ENCODE measurements around the gene TTC17. TPM values are rescaled to one million over a fixed set of nuclear protein-coding genes. Genes with fewer than 3 reads are reported as not detected.
"Not testable (repeated sequence)": the region's sequence is repeated elsewhere in the genome, so short reads cannot be mapped to it uniquely, and the experiment has no call there.

The TTC17 gene
- total RNA-seq, 1 experiment from 2014 or later, result 175 TPM

GRCh38 chr11:43397251-43397650 lies 38.5 kb downstream of the TTC17 start:
- TF ChIP-seq EZH2 (IDR thresholded peaks at IDR 0.05; ENCODE audit: borderline replicate concordance, low read depth, low read length, poor library complexity, severe bottlenecking) (no peak), CTCF (conservative IDR thresholded peaks at IDR 0.05; ENCODE audit: low read depth, low read length) (no peak)
- H3K9me3 ChIP-seq (ENCODE audit: low read depth, low read length, poor library complexity, severe bottlenecking), result no peaks in the 10 kb centered on the region
- no peak for DNase-seq (ENCODE audit: low spot score)
- H3K27me3 ChIP-seq (replicated peaks; ENCODE audit: insufficient read depth, low read depth, low read length, poor library complexity), result no peaks in the 10 kb centered on the region
- BruUV-seq (replicated peaks), result no TSS peak
- POLR2A ChIA-PET (ENCODE audit: low non-redundant PET), result no interaction called here
- CTCF ChIA-PET, result no interaction called here
- intact Hi-C loops (cut with micrococcal nuclease; ENCODE audit: unreplicated experiment), result no loop called here
- no peaks in the 10 kb centered on the region for H3K4me1 ChIP-seq (ENCODE audit: insufficient read depth, low read length, poor library complexity, severe bottlenecking)
- H3K36me3 ChIP-seq (ENCODE audit: insufficient read depth, low read length, poor library complexity, severe bottlenecking), result peaks cover 97% of the 10 kb centered on the region
- no peak overlapping the region for H3K27ac ChIP-seq (ENCODE audit: low read depth, low read length, poor library complexity, severe bottlenecking)
- H3K4me3 ChIP-seq (ENCODE audit: low read depth, low read length, poor library complexity, severe bottlenecking), result no peak overlapping the region

DNA sequence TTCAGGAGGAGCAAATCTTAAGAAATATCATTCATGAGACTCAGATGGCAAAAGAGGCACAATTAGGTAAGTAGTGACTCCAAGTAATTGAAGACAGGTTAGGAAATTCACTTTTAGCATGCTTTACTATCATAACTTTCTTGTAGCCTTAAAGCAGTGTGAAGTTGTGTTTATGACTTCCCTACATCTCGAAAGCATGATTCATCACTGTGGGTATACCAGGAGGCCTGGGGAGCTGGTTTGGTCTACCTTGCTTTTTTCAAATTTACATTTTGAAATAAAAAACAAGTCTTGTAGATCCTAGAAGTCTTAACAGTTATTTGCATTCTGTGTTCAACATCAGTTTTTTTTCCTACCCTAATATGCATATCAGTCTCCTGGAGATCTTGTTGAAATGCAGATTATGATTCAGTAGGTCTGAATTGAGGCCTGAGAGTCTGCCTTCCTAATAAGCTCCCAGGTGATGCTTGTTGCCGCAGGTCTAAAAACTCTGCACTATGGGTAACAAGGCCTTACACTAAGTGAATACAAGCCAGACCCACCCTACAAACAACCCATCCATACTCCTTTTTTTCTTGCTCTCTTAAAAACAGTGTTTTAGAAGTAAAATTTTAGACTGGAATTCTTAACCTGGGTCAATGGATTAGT lies 41.4 kb downstream of the TTC17 start:
- DNase-seq (ENCODE audit: low spot score), result no peak
- POLR2A ChIA-PET (ENCODE audit: low non-redundant PET), result no interaction called here
- BruUV-seq (replicated peaks), result no TSS peak
- no peak for TF ChIP-seq EZH2 (IDR thresholded peaks at IDR 0.05; ENCODE audit: borderline replicate concordance, low read depth, low read length, poor library complexity, severe bottlenecking)
- TF ChIP-seq CTCF (conservative IDR thresholded peaks at IDR 0.05; ENCODE audit: low read depth, low read length), result no peak
- Histone ChIP-seq H3K36me3 (ENCODE audit: insufficient read depth, low read length, poor library complexity, severe bottlenecking) (peaks cover 98% of the 10 kb centered on the region), H3K4me1 (ENCODE audit: insufficient read depth, low read length, poor library complexity, severe bottlenecking) (no peaks in the 10 kb centered on the region), H3K27me3 (replicated peaks; ENCODE audit: insufficient read depth, low read depth, low read length, poor library complexity) (no peaks in the 10 kb centered on the region), H3K9me3 (ENCODE audit: low read depth, low read length, poor library complexity, severe bottlenecking) (no peaks in the 10 kb centered on the region), H3K27ac (ENCODE audit: low read depth, low read length, poor library complexity, severe bottlenecking) (no peak overlapping the region), H3K4me3 (ENCODE audit: low read depth, low read length, poor library complexity, severe bottlenecking) (no peak overlapping the region)
- CTCF ChIA-PET, result no interaction called here
- intact Hi-C loops (cut with micrococcal nuclease; ENCODE audit: unreplicated experiment), result loop anchor here (5.0 kb wide), 1 partner anchor 52 kb away; no protein-coding TSS in a partner anchor

- Histone ChIP-seq H3K4me3 (ENCODE audit: low read depth, low read length, poor library complexity, severe bottlenecking) (no peak overlapping the region), H3K4me1 (ENCODE audit: insufficient read depth, low read length, poor library complexity, severe bottlenecking) (no peaks in the 10 kb centered on the region), H3K27ac (ENCODE audit: low read depth, low read length, poor library complexity, severe bottlenecking) (no peak overlapping the region), H3K36me3 (ENCODE audit: insufficient read depth, low read length, poor library complexity, severe bottlenecking) (peaks cover 98% of the 10 kb centered on the region), H3K27me3 (replicated peaks; ENCODE audit: insufficient read depth, low read depth, low read length, poor library complexity) (no peaks in the 10 kb centered on the region), H3K9me3 (ENCODE audit: low read depth, low read length, poor library complexity, severe bottlenecking) (no peaks in the 10 kb centered on the region)
- DNase-seq (ENCODE audit: low spot score), result no peak
- BruUV-seq (replicated peaks), result no TSS peak
- POLR2A ChIA-PET (ENCODE audit: low non-redundant PET), result no interaction called here
- no peak for TF ChIP-seq CTCF (conservative IDR thresholded peaks at IDR 0.05; ENCODE audit: low read depth, low read length)
- no peak for TF ChIP-seq EZH2 (IDR thresholded peaks at IDR 0.05; ENCODE audit: borderline replicate concordance, low read depth, low read length, poor library complexity, severe bottlenecking)
- intact Hi-C loops (cut with micrococcal nuclease; ENCODE audit: unreplicated experiment), result loop anchor here (5.0 kb wide), 1 partner anchor 51 kb away; no protein-coding TSS in a partner anchor
- CTCF ChIA-PET, result no interaction called here
These were observed 42.5 kb downstream of the TTC17 start for GRCh38 chr11:43401252-43401651.

DNA sequence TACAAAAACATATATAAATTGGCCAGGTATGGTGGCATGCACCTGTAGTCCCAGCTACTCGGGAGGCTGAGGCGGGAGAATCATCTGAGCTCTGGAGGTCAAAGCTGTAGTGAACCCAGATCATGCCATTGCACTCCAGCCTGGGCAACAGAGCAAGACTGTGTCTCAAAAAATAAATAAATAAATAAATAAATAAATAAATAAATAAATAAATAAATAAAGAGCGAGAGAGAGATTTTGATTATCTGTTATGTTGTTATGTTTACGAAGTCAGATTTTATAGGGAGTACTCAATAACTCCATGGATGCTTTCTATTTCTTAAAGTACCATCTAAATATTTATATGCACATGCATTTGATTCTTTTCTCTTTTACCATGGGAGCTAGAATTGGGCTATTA lies 43.1 kb downstream of the TTC17 start:
- POLR2A ChIA-PET (ENCODE audit: low non-redundant PET), result interaction anchor here (0.6 kb wide), 1 partner anchor 16 kb away, joined by 3 read pairs; no protein-coding TSS in a partner anchor
- H3K4me3 ChIP-seq (ENCODE audit: low read depth, low read length, poor library complexity, severe bottlenecking); H3K27me3 ChIP-seq (replicated peaks; ENCODE audit: insufficient read depth, low read depth, low read length, poor library complexity); H3K9me3 ChIP-seq (ENCODE audit: low read depth, low read length, poor library complexity, severe bottlenecking); DNase-seq (ENCODE audit: low spot score); H3K4me1 ChIP-seq (ENCODE audit: insufficient read depth, low read length, poor library complexity, severe bottlenecking); H3K27ac ChIP-seq (ENCODE audit: low read depth, low read length, poor library complexity, severe bottlenecking); BruUV-seq (replicated peaks); CTCF ChIA-PET: not testable (repeated sequence)
- peaks cover 98% of the 10 kb centered on the region for H3K36me3 ChIP-seq (ENCODE audit: insufficient read depth, low read length, poor library complexity, severe bottlenecking)
- intact Hi-C loops (cut with micrococcal nuclease; ENCODE audit: unreplicated experiment), result loop anchor here (5.0 kb wide), 1 partner anchor 50 kb away; no protein-coding TSS in a partner anchor

Measured in A673 (cell line).